Activated CD4-positive, alpha-beta T cell treated with anti-CD3 and anti-CD28 coated beads, Interleukin-2, amount 50 U/mL, for 4 hours (primary cell): ENCODE results near the gene CAMKV.
"Not testable (repeated sequence)": the region's sequence is repeated elsewhere in the genome, so short reads cannot be mapped to it uniquely, and the experiment has no call there.

Experiments
- DNase-seq, 2 experiments: peaks; one replicate each; pipeline ENCODE4 v3.0.0-alpha.2; 2020

Gene CAMKV, protein sequence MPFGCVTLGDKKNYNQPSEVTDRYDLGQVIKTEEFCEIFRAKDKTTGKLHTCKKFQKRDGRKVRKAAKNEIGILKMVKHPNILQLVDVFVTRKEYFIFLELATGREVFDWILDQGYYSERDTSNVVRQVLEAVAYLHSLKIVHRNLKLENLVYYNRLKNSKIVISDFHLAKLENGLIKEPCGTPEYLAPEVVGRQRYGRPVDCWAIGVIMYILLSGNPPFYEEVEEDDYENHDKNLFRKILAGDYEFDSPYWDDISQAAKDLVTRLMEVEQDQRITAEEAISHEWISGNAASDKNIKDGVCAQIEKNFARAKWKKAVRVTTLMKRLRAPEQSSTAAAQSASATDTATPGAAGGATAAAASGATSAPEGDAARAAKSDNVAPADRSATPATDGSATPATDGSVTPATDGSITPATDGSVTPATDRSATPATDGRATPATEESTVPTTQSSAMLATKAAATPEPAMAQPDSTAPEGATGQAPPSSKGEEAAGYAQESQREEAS

DNA sequence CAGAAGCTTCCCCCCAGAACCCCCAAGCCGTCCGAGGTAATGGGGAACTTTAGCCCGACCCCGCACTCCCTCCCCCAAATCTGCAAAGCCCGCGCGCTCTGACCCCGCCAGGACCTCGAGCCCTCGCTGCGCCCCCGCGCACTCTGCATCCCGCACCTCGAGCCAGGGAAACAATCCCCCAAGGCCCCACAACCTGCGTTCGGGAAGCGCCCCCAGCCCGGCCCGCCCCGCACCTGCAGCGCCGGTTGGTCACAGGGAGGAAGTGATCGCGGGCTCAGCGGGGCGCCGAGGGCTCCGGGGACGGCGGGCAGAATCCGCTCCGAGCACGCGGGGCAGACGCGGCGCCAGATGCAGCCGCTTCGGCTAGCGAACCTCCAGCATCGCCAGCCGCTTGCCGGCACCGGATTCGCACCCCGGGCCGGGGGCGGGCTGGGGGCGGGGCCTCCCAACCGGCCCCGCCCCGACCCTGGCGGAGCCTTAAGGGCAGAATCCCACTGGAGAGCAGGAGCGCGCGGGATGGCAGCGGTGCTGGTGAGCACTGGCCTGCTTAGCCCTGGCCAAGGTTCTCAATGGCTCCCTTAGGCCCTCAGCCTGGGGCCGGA, at the start of gene CAMKV:
Gene CAMKV (minus strand): TSS at position 382 of the 602 bp plus-strand sequence. CDS start 7,518 bp downstream, outside the sequence.
- no peak for DNase-seq

DNA sequence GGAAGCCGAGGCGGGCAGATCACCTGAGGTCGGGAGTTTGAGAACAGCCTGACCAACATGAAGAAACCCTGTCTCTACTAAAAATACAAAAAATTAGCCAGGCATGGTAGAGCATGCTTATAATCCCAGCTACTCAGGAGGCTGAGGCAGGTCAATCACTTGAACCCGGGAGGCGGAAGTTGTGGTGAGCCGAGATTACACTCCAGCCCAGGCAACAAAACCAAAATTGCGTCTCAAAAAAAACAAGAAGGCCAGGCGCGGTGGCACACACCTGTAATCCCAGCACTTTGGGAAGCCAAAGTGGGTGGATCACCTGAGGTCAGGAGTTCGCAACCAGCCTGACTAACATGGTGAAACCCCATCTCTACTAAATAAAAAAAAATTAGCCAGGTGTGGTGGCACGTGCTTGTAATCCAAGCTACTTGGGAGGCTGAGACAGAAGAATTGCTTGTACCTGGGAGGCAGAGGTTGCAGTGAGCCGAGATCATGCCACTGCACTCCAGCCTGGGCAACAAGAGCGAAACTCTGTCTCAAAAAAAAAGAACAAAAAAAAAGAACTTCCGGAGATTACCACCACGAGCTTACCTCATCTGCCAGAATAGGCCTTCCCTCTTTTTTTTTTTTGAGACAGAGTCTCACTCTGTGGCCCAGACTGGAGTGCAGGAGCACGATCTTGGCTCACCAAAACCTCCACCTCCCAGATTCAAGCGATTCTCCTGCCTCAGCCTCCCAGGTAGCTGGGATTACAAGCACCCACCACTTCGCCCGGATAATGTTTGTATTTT, 48.3 kb upstream of the CAMKV start:
- DNase-seq = not testable (repeated sequence)

DNA sequence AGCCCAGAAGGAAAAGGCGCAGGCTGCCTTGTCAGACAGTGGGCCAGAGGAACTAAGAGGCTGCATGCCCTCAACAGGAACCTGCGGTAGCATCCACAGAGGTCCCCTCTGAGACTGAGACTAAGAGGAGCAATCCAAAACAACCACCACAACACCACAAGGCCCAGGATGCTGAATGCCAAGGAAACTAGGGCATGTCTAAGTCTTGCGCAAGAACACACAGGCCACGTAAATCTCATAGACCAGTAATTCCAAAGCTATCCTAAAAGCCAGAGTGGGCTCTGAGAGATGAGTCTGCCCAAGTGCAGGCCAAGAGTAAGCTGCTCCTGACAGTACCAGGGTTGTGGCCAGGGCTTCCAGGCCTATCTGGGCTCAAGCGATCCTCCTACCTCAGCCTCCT, 47.0 kb upstream of the CAMKV start:
- DNase-seq = no peak

DNA sequence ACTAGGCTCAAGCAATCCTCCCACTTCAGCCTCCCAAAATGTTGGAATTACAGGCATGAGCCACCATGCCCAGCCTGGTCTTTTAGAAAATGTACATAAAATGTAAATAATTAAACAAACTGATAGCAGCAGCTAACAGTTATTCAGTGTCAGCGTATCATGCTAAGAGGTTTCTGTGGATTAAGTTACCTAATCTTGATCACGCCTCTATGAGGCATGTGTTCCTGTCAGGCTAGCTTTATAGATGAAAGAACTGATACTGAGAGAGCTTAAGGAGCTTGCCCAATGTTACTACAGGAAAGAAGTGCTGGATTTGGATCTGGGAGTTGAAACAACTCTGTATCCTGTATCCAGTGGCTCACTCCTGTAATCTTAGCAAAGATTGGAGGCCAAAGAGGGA, 45.2 kb upstream of the CAMKV start:
- DNase-seq = no peak

DNA sequence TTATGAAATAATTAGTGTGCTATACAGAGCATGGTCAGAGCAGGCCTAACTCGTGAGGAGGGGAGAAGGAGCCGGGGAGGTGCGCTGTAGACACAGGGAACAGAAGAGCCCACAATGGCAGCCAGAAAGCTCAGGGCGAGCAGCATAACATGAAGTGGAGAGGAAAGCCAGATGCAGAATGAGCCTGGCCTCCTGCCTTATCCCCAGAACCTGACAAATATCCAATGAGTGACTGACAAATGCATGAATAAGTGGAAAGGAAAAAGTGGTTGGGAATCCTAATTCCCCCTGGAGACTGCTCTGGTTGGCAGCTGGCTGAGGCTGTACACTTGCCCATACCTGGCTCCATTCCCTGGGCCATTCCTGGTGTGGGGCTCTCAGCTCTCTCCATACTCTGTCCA, 43.2 kb upstream of the CAMKV start:
- DNase-seq = no peak

DNA sequence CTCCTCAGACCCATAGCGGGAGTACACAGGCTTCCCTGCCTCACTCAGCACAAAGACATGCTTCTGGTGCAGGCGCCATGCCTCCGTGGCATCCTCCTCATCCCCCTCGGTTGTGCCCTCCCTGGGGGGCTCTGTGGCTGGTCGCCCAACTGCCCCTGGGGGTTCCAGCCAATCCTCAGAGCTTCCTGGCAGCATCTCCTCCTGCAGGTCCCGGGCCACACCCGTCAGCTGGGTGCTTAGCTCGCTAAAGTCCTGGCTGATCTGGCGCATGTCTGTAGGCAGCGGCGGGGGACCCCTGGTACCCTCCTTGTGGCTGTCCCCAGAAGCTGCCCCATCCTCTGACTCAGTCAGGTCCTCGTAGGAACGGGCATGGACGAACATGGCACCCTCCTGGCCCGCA, 41.9 kb upstream of the CAMKV start:
- DNase-seq = no peak

DNA sequence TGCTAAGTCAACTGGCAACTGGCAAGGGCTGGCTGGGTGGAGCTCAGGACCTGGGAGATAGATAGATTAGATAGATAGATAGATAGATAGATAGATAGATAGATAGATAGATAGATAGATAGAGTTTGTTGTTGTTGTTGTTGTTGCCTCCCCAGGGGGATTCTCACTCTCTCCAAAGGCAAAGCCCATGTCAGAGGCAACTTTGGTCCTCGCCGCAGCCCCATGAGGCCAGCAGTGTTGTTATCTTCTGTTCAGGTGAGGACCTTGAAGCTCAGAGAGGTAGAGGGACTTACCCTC, 41.4 kb upstream of the CAMKV start:
- DNase-seq = no peak

DNA sequence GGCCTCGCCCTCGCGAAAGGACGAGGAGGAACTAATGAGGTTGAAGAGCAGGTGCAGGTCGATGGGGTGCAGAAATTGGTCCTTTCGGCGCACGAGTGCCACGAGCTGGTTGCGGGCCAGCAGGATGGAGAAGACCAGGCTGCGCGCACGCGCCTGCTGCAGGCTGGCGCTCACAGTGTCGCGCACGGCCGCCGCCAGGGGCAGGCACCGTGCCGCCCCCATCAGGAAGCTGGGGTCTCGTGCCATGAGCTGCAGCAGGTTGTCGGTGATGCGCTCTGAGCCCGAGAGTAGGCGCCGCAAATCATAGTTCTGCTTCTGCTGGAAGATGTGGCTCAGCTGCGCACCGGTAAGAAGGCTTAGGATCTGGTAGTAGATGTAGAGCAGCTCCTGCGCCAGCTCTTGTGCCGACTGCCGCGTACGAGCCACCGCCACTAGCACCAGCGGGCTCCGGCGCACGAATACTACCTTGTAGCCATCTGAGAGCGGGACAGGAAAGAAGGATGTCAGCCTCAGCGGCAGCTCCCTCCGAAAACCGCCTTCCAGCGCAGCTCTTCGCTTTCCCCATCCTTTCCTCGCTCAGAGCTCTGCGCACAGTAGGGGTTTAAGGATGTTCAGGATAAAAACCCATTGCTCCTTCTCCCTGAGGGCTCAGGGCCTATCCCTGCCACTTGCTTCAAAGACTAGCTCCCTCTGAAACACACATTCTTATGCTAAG, 40.9 kb upstream of the CAMKV start:
- DNase-seq = no peak

DNA sequence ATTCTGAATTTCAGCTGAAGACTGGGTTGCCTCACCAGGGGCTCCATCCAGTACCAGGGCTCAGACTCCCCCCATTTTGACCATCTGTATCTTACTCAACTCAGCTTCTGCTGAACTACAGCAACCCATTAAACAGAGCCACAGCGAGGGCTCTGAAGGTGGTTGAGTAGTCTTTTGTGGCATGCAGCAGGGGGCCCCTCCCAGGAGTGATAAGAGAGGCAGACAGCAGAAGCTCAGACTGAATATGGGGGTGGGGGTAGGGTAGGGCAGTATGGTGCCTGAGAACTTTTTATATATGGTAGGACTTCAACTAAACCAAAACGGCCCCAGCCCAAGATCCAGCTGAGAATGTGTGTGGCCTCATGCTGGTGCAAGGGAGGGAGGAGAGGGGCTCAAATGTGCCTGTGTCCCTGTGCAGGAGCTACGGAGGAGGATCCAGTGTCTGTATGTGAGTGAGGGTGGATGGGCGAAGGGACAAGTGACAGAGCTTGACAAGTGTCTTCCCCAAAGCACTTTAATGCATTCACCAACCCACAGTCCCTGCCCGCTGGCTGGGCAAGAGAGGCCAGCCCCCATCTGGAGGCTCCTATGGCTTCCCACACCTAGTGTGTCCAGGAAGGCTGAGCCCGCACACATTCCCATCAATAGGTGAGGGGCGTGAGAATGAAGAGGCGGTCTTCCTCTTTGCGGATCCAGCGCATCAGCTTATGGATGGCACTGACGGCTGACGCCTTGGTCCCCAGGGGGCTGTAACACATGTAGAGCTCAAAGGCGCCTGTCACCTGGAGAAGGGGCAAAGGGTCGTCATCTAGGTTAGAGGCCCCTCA, 38.9 kb upstream of the CAMKV start:
- no peak for DNase-seq

DNA sequence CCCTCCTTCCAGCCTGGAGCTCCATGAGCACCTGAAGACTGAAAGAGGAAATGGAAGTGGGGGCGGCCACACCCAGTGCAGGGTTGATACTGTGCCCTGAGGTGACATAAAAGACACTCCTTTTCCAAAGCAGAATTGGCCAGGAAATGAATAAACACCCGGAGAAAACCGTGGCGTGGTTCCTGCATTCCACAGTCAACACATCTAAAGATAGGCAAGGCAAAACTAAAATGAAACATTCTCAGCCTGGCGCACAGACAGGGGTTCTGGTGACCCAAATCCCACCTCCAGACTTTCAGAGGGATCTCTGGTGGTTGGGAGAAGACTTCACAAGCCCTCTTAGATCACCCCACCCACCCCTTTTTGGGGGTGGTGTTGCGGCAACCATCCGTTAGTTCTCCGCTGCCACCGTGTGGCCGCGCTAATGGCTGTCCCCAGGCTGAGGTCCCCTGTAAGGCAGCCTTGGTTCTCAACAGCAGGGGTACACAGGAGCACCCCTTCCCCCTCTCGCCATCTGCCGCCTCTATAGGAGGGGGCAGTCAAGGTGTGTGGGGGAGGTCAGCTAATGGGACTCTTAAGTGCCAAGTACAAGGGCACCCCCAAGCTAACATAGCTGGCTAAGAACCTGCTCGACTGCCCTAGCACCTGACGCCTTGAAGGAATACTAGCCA, 36.5 kb upstream of the CAMKV start:
- peak; percentile 37 to 39 for DNase-seq

DNA sequence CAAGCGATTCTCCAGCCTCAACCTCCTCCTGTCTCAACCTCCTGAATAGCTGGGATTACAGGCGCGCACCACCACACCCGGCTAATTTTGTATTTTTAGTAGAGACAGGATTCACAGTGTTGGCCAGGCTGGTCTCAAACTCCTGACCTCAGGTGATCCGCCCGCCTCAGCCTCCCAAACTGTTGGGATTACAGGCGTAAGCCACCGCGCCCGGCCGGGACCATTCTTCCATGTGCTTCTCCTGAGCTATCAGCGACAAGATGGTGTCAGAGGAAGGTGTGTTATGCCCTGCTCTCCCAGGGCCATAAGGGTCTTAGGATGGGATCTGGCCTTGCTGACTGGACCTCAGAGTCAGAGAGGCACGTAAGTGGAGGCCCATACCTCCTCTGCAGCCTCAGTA, 34.7 kb upstream of the CAMKV start:
- not testable (repeated sequence) for DNase-seq

DNA sequence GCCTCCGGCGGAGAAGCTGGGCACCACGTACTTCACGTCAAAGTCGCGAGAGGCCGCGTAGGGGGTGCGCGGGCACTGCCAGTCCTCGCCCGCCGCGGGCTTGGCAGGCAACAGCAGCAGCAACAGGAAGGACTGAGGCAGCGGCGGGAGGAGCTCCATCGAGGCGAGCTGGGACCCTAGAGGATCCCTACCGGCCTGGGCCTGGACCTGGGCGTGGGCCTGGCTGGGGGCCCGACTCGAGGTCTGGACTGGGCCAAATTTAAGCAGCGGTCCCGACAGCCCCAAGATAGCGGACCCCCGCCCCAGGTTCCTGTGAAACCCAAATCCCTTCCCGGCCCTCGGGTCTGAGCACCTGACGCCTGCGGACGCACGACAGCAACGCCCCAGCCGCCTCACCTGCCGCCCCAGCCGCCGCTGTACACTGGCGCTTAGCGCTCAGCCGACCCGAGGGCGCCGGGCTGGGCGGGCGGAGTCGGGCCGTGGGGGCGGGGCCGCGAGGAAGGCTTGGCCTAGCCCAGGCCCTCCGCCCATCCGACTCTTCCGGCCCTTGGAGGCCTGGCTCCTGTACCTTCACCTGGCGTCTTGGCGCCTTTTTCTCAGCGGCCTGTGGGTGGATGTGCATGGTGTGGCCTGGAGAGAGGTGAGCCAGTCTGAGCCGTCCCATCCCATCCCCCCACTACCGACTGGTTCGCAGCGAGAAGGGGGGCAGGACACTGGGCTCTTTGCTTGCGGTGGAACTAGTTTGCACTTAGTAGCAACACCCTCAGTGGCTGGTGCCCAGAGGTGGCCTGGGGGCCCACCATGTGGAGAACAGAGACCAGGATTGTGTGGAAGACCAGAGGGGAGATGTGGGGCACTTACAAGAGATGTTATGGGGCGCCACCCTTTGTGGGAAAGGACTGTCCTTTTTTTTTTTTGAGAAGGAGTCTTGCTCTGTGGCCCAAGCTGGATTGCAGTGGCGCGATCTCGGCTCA, 34.0 kb upstream of the CAMKV start, which contains the start of gene MST1R:
Gene MST1R (minus strand): TSS at position 423 of the 974 bp plus-strand sequence. CDS start 264 bp downstream, at position 159.
- peak; percentile 70 to 73 for DNase-seq

DNA sequence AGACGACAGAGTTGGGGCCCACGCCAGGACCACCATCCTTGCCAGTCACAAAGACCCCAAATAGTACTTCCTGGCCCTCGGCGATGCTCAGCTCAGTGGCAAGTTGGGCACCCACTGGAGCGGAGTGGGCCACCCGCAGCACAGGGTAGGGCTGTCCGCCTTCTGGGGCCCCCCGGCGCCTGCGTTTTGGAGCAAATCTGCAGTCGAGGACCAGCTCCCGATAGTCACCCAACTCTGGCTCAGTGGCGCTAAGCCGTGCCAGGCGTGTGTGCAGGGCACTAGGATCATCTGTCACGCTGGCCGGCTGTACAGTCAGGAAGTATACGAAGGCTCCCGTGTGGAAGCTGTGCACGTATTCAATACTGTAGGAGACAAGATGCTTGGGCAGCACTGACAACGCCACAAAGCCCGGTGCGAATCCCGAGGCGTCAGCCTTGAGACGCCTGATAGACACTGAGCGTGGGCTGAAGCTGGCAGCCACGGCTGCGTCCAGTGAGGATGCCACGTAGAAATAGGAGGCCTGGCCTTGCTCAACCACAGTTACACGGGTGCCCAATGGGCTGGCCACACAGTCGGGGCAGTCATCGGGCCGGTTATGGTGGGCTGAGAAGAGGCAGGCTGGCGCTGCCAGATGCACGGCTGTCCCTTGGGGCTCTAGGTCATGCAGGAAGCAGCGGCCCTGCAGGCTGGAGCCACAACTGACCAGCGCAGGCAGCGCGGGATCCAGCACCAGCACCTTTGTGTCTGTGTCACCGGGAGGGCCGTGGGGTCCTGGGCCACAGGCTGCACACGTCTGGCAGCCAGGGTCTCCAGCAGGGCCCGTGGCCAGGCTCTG, 33.0 kb upstream of the CAMKV start:
- no peak for DNase-seq

DNA sequence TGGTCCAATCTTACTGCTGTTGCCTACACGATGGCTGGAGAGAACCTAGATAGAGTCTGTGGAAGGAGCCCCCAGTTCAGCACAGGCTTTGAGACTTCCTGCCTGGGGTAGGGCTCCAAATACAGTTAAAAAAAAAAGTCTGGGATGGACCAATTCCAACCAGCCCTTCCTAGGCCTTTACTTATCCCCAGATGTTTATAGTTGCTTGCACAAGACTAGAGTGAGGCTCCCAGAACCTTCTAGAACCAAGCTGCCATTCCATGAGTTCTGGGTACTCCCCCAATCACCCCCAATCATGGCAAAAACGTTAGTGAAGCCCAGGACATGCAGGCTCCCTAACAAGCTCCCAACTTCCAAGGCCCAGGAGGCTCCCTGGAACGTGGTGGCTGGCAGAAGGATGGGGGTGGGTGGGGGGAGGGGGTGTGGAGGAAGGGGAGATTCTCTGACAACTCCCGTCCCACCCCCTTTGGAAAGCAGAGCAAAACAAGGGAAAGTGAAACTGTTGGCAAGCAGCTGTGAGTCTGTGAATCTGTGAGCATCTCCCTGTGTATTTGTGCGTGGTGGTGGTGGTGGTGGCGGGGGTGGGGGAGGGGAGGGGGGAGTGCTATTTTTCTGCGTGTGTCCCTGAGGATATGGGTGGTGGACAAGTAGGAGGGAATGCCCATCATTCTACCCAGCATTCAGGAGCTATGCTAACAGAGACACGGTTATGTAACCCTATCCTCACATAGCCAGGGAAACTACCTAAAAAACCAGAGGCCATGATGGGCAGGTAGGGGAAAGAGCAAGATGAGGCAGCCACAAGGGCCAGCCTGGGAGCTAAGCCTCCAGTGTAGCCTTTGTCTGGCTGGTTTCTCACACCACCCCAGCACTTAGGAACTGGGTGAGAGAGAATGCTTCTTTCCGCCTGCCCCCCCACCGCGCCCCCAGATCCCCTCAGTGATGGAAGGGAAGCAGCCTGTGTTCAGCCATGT, 31.9 kb upstream of the CAMKV start:
- no peak for DNase-seq

DNA sequence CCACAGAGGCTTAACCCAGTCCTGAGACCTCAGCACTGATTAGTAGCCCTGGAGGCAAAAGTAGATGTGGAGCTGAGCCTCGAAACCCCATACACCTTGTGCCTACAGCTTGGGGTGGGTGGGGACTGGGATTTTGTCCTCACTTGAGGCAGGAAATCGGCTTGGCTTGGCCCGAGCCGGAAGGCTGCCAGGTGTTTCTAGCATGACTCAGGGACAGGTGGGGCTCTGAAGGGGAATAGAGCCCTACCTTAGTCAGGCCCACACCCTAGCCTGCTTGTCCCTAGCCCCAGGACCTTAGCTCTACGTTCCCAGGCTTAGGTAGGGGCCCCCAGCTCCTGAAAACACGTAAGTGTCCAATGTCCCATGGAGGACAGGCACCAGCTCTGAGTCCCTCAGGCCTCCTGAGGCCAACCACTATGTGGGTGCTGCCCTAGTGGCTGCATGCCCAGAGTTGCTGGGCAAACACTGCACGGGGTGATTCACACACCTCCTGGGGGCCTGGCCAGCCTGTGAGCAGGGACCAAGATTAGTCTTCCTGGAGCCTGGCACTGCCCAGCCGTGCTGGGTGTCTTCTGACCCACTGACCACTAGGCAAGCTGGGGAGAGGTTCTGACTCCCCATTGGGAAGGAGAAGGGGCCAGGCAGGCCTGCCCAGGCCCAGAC, 30.9 kb upstream of the CAMKV start:
- DNase-seq = no peak

DNA sequence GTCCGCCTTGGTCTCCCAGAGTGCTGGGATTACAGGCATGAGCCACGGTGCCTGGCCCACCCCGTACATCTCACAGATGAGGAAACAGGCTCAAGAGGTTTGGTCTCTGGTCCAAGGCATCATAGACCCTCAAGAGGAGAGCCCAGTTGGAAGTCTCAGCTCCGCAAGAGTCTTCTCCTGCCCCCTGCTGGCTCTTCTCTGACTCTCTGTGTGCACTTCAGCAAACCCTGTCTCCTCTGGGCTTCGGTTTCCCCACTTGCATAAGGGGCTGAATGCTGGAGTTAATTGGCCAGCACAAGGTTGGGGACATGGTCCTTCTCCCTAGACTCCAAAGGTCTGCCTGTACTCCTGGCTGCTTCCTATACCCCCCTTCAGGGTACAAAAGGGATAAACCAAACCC, 30.1 kb upstream of the CAMKV start:
- DNase-seq = no peak

DNA sequence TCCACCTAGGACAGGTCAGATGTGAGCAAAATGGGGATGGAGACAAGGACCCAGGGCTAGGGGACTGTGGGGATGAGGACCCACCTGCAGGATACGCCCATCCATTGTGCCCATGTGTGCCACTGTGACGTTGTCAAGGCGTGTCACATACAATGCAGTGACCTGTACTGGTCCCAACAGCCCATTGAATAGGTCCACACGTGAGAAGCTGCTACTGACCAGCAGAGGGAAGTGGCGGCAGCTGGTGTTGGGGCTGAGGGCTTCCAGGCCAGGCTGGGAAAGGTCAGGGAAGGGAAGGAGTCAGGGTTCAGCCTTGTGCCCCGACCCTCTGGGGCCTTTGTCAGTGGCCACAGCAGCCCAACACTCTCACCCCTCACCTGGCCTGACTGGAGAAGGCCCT, 29.3 kb upstream of the CAMKV start:
- no peak for DNase-seq
